ENCODE data around the gene PRTN3. TPM values are rescaled to one million over a fixed set of nuclear protein-coding genes. Genes with fewer than 3 reads are reported as not detected.
"Not testable (repeated sequence)": the region's sequence is repeated elsewhere in the genome, so short reads cannot be mapped to it uniquely, and the experiment has no call there.

PRTN3 gene
- total RNA-seq, 1 donor: not detected

GRCh38 chr19:829129-829758 is 11.6 kb upstream of the PRTN3 start:
- H3K4me3 ChIP-seq (ENCODE audit: low read depth, low read length): no peak overlapping the region
- no peak for TF ChIP-seq CTCF (IDR thresholded peaks at IDR 0.05; ENCODE audit: insufficient read depth, low read length)
- no peak for DNase-seq (ENCODE audit: low read depth)

- TF ChIP-seq CTCF (IDR thresholded peaks at IDR 0.05; ENCODE audit: insufficient read depth, low read length): no peak
- H3K4me3 ChIP-seq (ENCODE audit: low read depth, low read length): no peak overlapping the region
- no peak for DNase-seq (ENCODE audit: low read depth)
Observed at GRCh38 chr19:831407-832369, 9.1 kb upstream of the PRTN3 start.

GRCh38 chr19:834216-834615 is 6.6 kb upstream of the PRTN3 start:
- no peak overlapping the region for H3K4me3 ChIP-seq (ENCODE audit: low read depth, low read length)
- no peak for DNase-seq (ENCODE audit: low read depth)
- no peak for TF ChIP-seq CTCF (IDR thresholded peaks at IDR 0.05; ENCODE audit: insufficient read depth, low read length)

- no peak for TF ChIP-seq CTCF (IDR thresholded peaks at IDR 0.05; ENCODE audit: insufficient read depth, low read length)
- no peak overlapping the region for H3K4me3 ChIP-seq (ENCODE audit: low read depth, low read length)
- no peak for DNase-seq (ENCODE audit: low read depth)
Observed at GRCh38 chr19:835210-835810, 5.5 kb upstream of the PRTN3 start.

- DNase-seq (ENCODE audit: low read depth); H3K4me3 ChIP-seq (ENCODE audit: low read depth, low read length): not testable (repeated sequence)
Observed at GRCh38 chr19:842802-843179, 2.0 kb downstream of the PRTN3 start.

GRCh38 chr19:843180-843835 is 2.5 kb downstream of the PRTN3 start:
- H3K4me3 ChIP-seq (ENCODE audit: low read depth, low read length): no peak overlapping the region
- TF ChIP-seq CTCF (IDR thresholded peaks at IDR 0.05; ENCODE audit: insufficient read depth, low read length): peak; percentile 11
- DNase-seq (ENCODE audit: low read depth): no peak

All from fibroblast of the aortic adventitia (primary cell).